Measurements from ENCODE around the gene ZNF680. TPM values are rescaled to one million over a fixed set of nuclear protein-coding genes. Genes with fewer than 3 reads are reported as not detected.

ZNF680 gene
- total and polyA plus RNA-seq, 12 donors = 9.5 to 51.5 (median 26.8) TPM

GRCh38 chr7:64515330-64515729 lies 47.5 kb downstream of the ZNF680 start:
- no peaks in the 10 kb centered on the region for H3K36me3 ChIP-seq (replicated peaks in 1 of 2)
- H3K4me1 ChIP-seq (replicated peaks in 1 of 2) = no peaks in the 10 kb centered on the region
- no peak overlapping the region for H3K4me3 ChIP-seq
- H3K27me3 ChIP-seq = no peaks in the 10 kb centered on the region
- intact Hi-C loops (cut with DNase I) = loop anchor here in 1 of 2 donors (10.0 kb wide), 1 partner anchor 181 kb away; no protein-coding TSS in a partner anchor
- H3K9me3 ChIP-seq (replicated peaks in 1 of 3) = peaks cover 6 to 27% (median 21%) of the 10 kb centered on the region in 3 donors
- no peak for DNase-seq
- TF ChIP-seq POLR2A (IDR thresholded peaks at IDR 0.05) = no peak
- TF ChIP-seq, protein P1, sequence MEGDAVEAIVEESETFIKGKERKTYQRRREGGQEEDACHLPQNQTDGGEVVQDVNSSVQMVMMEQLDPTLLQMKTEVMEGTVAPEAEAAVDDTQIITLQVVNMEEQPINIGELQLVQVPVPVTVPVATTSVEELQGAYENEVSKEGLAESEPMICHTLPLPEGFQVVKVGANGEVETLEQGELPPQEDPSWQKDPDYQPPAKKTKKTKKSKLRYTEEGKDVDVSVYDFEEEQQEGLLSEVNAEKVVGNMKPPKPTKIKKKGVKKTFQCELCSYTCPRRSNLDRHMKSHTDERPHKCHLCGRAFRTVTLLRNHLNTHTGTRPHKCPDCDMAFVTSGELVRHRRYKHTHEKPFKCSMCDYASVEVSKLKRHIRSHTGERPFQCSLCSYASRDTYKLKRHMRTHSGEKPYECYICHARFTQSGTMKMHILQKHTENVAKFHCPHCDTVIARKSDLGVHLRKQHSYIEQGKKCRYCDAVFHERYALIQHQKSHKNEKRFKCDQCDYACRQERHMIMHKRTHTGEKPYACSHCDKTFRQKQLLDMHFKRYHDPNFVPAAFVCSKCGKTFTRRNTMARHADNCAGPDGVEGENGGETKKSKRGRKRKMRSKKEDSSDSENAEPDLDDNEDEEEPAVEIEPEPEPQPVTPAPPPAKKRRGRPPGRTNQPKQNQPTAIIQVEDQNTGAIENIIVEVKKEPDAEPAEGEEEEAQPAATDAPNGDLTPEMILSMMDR (IDR thresholded peaks at IDR 0.05) = no peak
- H3K27ac ChIP-seq = no peak overlapping the region

DNA sequence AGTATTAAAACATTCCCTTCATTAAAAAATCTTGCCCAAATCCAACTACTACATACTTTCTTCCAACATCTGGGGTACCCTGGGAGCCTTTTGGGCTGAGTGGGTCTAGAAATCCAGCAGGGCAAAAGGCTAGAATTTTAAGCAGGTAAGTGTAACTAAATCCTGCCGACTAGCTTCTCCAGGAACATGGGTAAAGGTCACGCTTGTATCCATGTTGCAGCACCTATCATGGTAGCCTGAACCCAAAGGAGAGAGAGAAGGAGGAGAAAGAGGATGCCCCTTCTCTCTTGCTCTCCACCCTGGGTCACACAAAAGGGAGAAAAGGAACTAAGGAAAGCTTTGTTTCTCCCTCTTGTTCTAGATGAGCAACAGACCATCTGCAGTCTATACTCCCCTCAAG lies 53.3 kb downstream of the ZNF680 start:
- H3K4me3 ChIP-seq = no peak overlapping the region
- DNase-seq = no peak
- 98 to 100% (median 100%) methylated on average over 2 of the region's 2 CpGs for WGBS, 4 donors
- intact Hi-C loops (cut with DNase I) = no loop called here
- no peaks in the 10 kb centered on the region for H3K36me3 ChIP-seq (replicated peaks in 1 of 2)
- H3K27me3 ChIP-seq = no peaks in the 10 kb centered on the region
- peaks cover 0 to 15% (median 4%) of the 10 kb centered on the region in 3 donors for H3K9me3 ChIP-seq (replicated peaks in 1 of 3)
- no peaks in the 10 kb centered on the region for H3K4me1 ChIP-seq (replicated peaks in 1 of 2)
- TF ChIP-seq POLR2A (IDR thresholded peaks at IDR 0.05) = no peak
- TF ChIP-seq, protein P1 (IDR thresholded peaks at IDR 0.05) = no peak
- no peak overlapping the region for H3K27ac ChIP-seq

GRCh38 chr7:64504581-64505120 lies 58.2 kb downstream of the ZNF680 start:
- 50 to 68% (median 58%) methylated on average over 3 of the region's 3 CpGs for WGBS, 4 donors
- Histone ChIP-seq H3K36me3 (replicated peaks in 1 of 2) (no peaks in the 10 kb centered on the region), H3K27ac (no peak overlapping the region), H3K4me1 (replicated peaks in 1 of 2) (no peaks in the 10 kb centered on the region), H3K27me3 (no peaks in the 10 kb centered on the region), H3K4me3 (no peak overlapping the region), H3K9me3 (replicated peaks in 1 of 3) (peaks cover 0 to 7% (median 0%) of the 10 kb centered on the region in 3 donors)
- no peak for TF ChIP-seq POLR2A (IDR thresholded peaks at IDR 0.05)
- TF ChIP-seq, protein P1 (IDR thresholded peaks at IDR 0.05) = no peak
- intact Hi-C loops (cut with DNase I) = no loop called here
- no peak for DNase-seq

GRCh38 chr7:64498270-64498669 lies 64.6 kb downstream of the ZNF680 start:
- Histone ChIP-seq H3K4me3 (no peak overlapping the region), H3K4me1 (replicated peaks in 1 of 2) (no peaks in the 10 kb centered on the region), H3K27me3 (no peaks in the 10 kb centered on the region), H3K9me3 (replicated peaks in 1 of 3) (no peaks in the 10 kb centered on the region), H3K36me3 (replicated peaks in 1 of 2) (no peaks in the 10 kb centered on the region), H3K27ac (no peak overlapping the region)
- no peak for DNase-seq
- intact Hi-C loops (cut with DNase I) = no loop called here
- TF ChIP-seq POLR2A (IDR thresholded peaks at IDR 0.05) = no peak
- TF ChIP-seq, protein P1 (IDR thresholded peaks at IDR 0.05) = no peak
- 90 to 92% (median 91%) methylated on average over 1 of the region's 1 CpG for WGBS, 4 donors

Data from adrenal gland (tissue), 12 donors.